Measurements from ENCODE around the gene USH1G.

The USH1G gene

DNA sequence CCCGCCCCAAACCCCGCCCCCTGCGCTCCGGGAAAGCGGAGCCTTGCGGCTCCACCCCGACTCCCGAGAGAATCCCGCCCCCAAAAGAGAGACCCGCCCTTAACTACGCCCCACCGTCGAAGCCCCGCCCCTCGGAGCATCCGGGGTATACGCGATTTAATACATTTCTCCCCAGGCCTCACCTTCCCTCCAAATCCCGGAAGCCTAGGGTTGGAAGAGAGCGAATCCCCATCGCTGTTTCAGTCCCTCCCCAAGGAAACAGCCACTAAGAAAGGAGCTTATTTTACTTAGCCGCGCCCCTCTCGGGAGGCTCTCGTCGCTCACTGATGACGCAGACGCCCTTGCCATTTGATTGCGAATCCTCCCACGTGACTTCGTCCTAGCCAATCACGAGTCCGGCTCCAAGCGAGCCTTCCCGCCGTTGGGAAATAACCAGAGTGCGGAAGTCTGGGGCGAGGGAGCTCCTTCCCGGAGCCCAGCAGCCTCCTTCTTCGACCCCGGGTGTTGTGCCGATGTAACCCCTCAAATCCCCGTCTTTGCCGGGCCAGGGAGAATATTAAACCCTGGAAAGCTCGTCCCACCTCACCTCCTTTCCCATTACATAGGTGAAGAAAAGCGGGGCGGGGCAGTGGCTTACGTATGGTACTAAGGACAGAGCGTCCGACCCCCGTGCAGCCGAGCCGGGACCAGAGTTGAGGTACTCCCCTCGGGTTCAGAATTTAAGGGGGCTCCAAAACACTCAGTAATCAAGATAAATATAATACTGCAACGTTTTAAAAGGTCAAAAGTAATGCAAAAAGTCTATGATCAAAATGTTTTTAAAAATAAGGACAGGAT is 49.8 kb downstream of the USH1G start:
- Histone ChIP-seq H3K9ac (ENCODE audit: low read length) (peak overlapping the region; percentile 88), H3K9me3 (ENCODE audit: insufficient read depth, low read length) (no peaks in the 10 kb centered on the region), H3K27me3 (ENCODE audit: low read length) (no peaks in the 10 kb centered on the region), H3K9me2 (replicated peaks; ENCODE audit: insufficient read depth, low read length) (no peaks in the 10 kb centered on the region), H3K36me3 (ENCODE audit: low read length) (no peaks in the 10 kb centered on the region), H2AFZ (ENCODE audit: low read depth, low read length, severe bottlenecking) (peak overlapping the region; percentile 39), H3K4me3 (ENCODE audit: insufficient read depth, low read length, poor library complexity, severe bottlenecking) (peak overlapping the region; percentile 97), H3K27ac (ENCODE audit: low read depth, low read length) (peak overlapping the region; percentile 64), H3K79me2 (ENCODE audit: insufficient read depth, low read length) (no peaks in the 10 kb centered on the region), H4K20me1 (ENCODE audit: low read depth, low read length) (no peaks in the 10 kb centered on the region), H3K4me2 (ENCODE audit: low read depth, low read length, poor library complexity, severe bottlenecking) (peak overlapping the region; percentile 94), H3F3A (ENCODE audit: insufficient read depth) (no peaks in the 10 kb centered on the region; the same call in 1 of the 2 replicates)
- TF ChIP-seq EZH2phosphoT487 (conservative IDR thresholded peaks at IDR 0.05; ENCODE audit: low read length): no peak
- TF ChIP-seq CTCF (IDR thresholded peaks at IDR 0.05; ENCODE audit: insufficient read depth, low read length, poor library complexity, severe bottlenecking): no peak

- no peaks in the 10 kb centered on the region; the same call in 1 of the 2 replicates for H3F3A ChIP-seq (ENCODE audit: insufficient read depth)
- H4K20me1 ChIP-seq (ENCODE audit: low read depth, low read length): no peaks in the 10 kb centered on the region
- H3K27me3 ChIP-seq (ENCODE audit: low read length): no peaks in the 10 kb centered on the region
- TF ChIP-seq EZH2phosphoT487 (conservative IDR thresholded peaks at IDR 0.05; ENCODE audit: low read length) (no peak), CTCF (IDR thresholded peaks at IDR 0.05; ENCODE audit: insufficient read depth, low read length, poor library complexity, severe bottlenecking) (no peak)
- H3K4me3 ChIP-seq (ENCODE audit: insufficient read depth, low read length, poor library complexity, severe bottlenecking): peak within 1 kb of the TSS; percentile 97
- H3K79me2 ChIP-seq (ENCODE audit: insufficient read depth, low read length): no peaks in the 10 kb centered on the region
- peak within 1 kb of the TSS; percentile 88 for H3K9ac ChIP-seq (ENCODE audit: low read length)
- no peaks in the 10 kb centered on the region for H3K9me2 ChIP-seq (replicated peaks; ENCODE audit: insufficient read depth, low read length)
- H2AFZ ChIP-seq (ENCODE audit: low read depth, low read length, severe bottlenecking): peak within 1 kb of the TSS; percentile 95
- no peaks in the 10 kb centered on the region for H3K36me3 ChIP-seq (ENCODE audit: low read length)
- H3K27ac ChIP-seq (ENCODE audit: low read depth, low read length): peak within 1 kb of the TSS; percentile 64
- H3K4me2 ChIP-seq (ENCODE audit: low read depth, low read length, poor library complexity, severe bottlenecking): peak within 1 kb of the TSS; percentile 94
- no peaks in the 10 kb centered on the region for H3K9me3 ChIP-seq (ENCODE audit: insufficient read depth, low read length)
These were observed 50.6 kb downstream of the USH1G start, which contains the start of gene FDXR for GRCh38 chr17:74872313-74873036. Gene FDXR (minus strand): TSS chr17:74872994. CDS start chr17:74872944, 50 bp downstream.

- Histone ChIP-seq H3K4me2 (ENCODE audit: low read depth, low read length, poor library complexity, severe bottlenecking) (peak overlapping the region; percentile 79), H3K9ac (ENCODE audit: low read length) (no peak overlapping the region), H3K9me3 (ENCODE audit: insufficient read depth, low read length) (no peaks in the 10 kb centered on the region), H3K27ac (ENCODE audit: low read depth, low read length) (no peak overlapping the region), H3K27me3 (ENCODE audit: low read length) (no peaks in the 10 kb centered on the region), H3K79me2 (ENCODE audit: insufficient read depth, low read length) (no peaks in the 10 kb centered on the region), H3F3A (ENCODE audit: insufficient read depth) (no peaks in the 10 kb centered on the region; the same call in 1 of the 2 replicates), H3K9me2 (replicated peaks; ENCODE audit: insufficient read depth, low read length) (no peaks in the 10 kb centered on the region), H3K4me3 (ENCODE audit: insufficient read depth, low read length, poor library complexity, severe bottlenecking) (no peak overlapping the region), H3K36me3 (ENCODE audit: low read length) (no peaks in the 10 kb centered on the region), H2AFZ (ENCODE audit: low read depth, low read length, severe bottlenecking) (no peak overlapping the region), H4K20me1 (ENCODE audit: low read depth, low read length) (no peaks in the 10 kb centered on the region)
- TF ChIP-seq CTCF (IDR thresholded peaks at IDR 0.05; ENCODE audit: insufficient read depth, low read length, poor library complexity, severe bottlenecking) (no peak), EZH2phosphoT487 (conservative IDR thresholded peaks at IDR 0.05; ENCODE audit: low read length) (no peak)
These were observed 51.5 kb downstream of the USH1G start for GRCh38 chr17:74871356-74872076.
